ENCODE results near the gene GLUL.

Gene GLUL

GRCh38 chr1:182392050-182393028 lies 749 bp upstream of the GLUL start:
- Histone ChIP-seq H3K4me1 (ENCODE audit: insufficient read depth, low read length, severe bottlenecking) (no peaks in the 10 kb centered on the region), H3K27ac (ENCODE audit: low read depth, low read length, poor library complexity, severe bottlenecking) (no peak overlapping the region), H3K9me3 (ENCODE audit: low read length) (no peaks in the 10 kb centered on the region), H3K27me3 (ENCODE audit: insufficient read depth, low read length) (no peaks in the 10 kb centered on the region), H4K20me1 (ENCODE audit: insufficient read depth, low read length) (no peaks in the 10 kb centered on the region), H3F3A (ENCODE audit: insufficient read depth, low read length) (no peaks in the 10 kb centered on the region), H3K9ac (ENCODE audit: low read length) (no peak overlapping the region), H3K4me2 (ENCODE audit: low read length) (peak overlapping the region; percentile 41), H3K4me3 (ENCODE audit: low read depth, low read length, poor library complexity, severe bottlenecking) (peak overlapping the region; percentile 48), H3K9me2 (ENCODE audit: low read depth, low read length) (no peaks in the 10 kb centered on the region), H2AFZ (ENCODE audit: low read length) (no peak overlapping the region), H3K79me2 (ENCODE audit: insufficient read depth, low read length) (no peaks in the 10 kb centered on the region), H3K36me3 (ENCODE audit: insufficient read depth, low read length) (no peaks in the 10 kb centered on the region)
- TF ChIP-seq CTCF (IDR thresholded peaks at IDR 0.05; ENCODE audit: low read length) (no peak), EZH2 (IDR thresholded peaks at IDR 0.05; ENCODE audit: borderline replicate concordance, low read length) (no peak)

- H3K4me1 ChIP-seq (ENCODE audit: insufficient read depth, low read length, severe bottlenecking), result no peaks in the 10 kb centered on the region
These were observed 595 bp downstream of the GLUL start for GRCh38 chr1:182391028-182391361.

DNA sequence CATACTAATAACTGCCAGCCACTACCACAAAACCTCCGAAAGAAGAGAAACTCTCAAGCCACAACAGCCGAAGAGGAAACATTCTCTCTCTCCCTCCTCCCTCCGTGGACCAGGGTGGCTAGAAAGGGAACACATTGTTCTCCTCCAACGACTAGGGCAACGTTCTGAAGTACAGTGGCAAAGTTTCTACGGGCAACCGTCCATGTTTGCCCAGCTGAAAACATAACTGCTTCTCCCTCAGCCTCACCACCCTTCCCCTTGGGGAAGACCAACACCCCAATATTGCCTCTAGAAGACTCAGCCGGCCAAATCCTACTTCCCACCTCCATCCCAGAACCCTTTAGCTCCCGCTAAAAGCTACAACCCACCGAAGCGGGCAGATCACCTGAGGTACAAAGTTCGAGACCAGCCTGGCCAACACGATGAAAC lies 2.0 kb downstream of the GLUL start:
- Histone ChIP-seq H3K27ac (ENCODE audit: low read depth, low read length, poor library complexity, severe bottlenecking) (no peak overlapping the region), H3K9ac (ENCODE audit: low read length) (no peak overlapping the region), H3K79me2 (ENCODE audit: insufficient read depth, low read length) (no peaks in the 10 kb centered on the region), H2AFZ (ENCODE audit: low read length) (no peak overlapping the region), H3K27me3 (ENCODE audit: insufficient read depth, low read length) (no peaks in the 10 kb centered on the region), H3K9me2 (ENCODE audit: low read depth, low read length) (no peaks in the 10 kb centered on the region), H3F3A (ENCODE audit: insufficient read depth, low read length) (no peaks in the 10 kb centered on the region), H3K9me3 (ENCODE audit: low read length) (no peaks in the 10 kb centered on the region), H4K20me1 (ENCODE audit: insufficient read depth, low read length) (no peaks in the 10 kb centered on the region), H3K4me2 (ENCODE audit: low read length) (no peak overlapping the region), H3K4me3 (ENCODE audit: low read depth, low read length, poor library complexity, severe bottlenecking) (no peak overlapping the region), H3K4me1 (ENCODE audit: insufficient read depth, low read length, severe bottlenecking) (no peaks in the 10 kb centered on the region), H3K36me3 (ENCODE audit: insufficient read depth, low read length) (no peaks in the 10 kb centered on the region; the same call in 1 of the 2 replicates)
- no peak for TF ChIP-seq CTCF (IDR thresholded peaks at IDR 0.05; ENCODE audit: low read length)
- TF ChIP-seq EZH2 (IDR thresholded peaks at IDR 0.05; ENCODE audit: borderline replicate concordance, low read length), result no peak

More at GRCh38 chr1:182391028-182391361, 595 bp downstream of the GLUL start:
- Histone ChIP-seq H2AFZ (ENCODE audit: low read length) (no peak overlapping the region), H3K79me2 (ENCODE audit: insufficient read depth, low read length) (no peaks in the 10 kb centered on the region), H3F3A (ENCODE audit: insufficient read depth, low read length) (no peaks in the 10 kb centered on the region), H3K4me2 (ENCODE audit: low read length) (peak overlapping the region; percentile 41), H3K9me3 (ENCODE audit: low read length) (no peaks in the 10 kb centered on the region), H4K20me1 (ENCODE audit: insufficient read depth, low read length) (no peaks in the 10 kb centered on the region), H3K9me2 (ENCODE audit: low read depth, low read length) (no peaks in the 10 kb centered on the region), H3K27me3 (ENCODE audit: insufficient read depth, low read length) (no peaks in the 10 kb centered on the region), H3K27ac (ENCODE audit: low read depth, low read length, poor library complexity, severe bottlenecking) (no peak overlapping the region), H3K36me3 (ENCODE audit: insufficient read depth, low read length) (no peaks in the 10 kb centered on the region; the same call in 1 of the 2 replicates), H3K9ac (ENCODE audit: low read length) (no peak overlapping the region; the same call in 1 of the 2 replicates), H3K4me3 (ENCODE audit: low read depth, low read length, poor library complexity, severe bottlenecking) (peak overlapping the region; percentile 48)
- no peak for TF ChIP-seq EZH2 (IDR thresholded peaks at IDR 0.05; ENCODE audit: borderline replicate concordance, low read length)
- TF ChIP-seq CTCF (IDR thresholded peaks at IDR 0.05; ENCODE audit: low read length), result no peak

Data from OCI-LY1 (cell line).